Fibroblast of lung (primary cell): ENCODE results near the gene CWC27.

ENCODE experiments used
- CTCF ChIP-seq, 2 donors: IDR thresholded peaks in 1 of 2; conservative IDR thresholded peaks in 1 of 2; 1 replicate in 1 of 2; 2 replicates in 1 of 2; pipeline ENCODE4 v1.5.1; 2011 to 2012; ENCODE audit warnings: low read length in 2 of 2, control low read depth in 1 of 2, inconsistent platforms in 1 of 2, low read depth in 1 of 2, mild to moderate bottlenecking in 1 of 2
- EZH2 ChIP-seq: IDR thresholded peaks from 2 replicates; pipeline ENCODE4 v1.5.1; 2012; ENCODE audit warnings: low read length, control low read depth, mild to moderate bottlenecking; ENCODE audit errors: missing control alignments

GRCh38 chr5:64835266-64835665 lies 66.5 kb downstream of the CWC27 start:
- TF ChIP-seq CTCF (conservative IDR thresholded peaks at IDR 0.05 in 1 of 2, IDR thresholded peaks at IDR 0.05 in 1 of 2; ENCODE audit: low read depth in 1 of 2, low read length in 2 of 2) (no peak), EZH2 (no peak)
